ENCODE data around the gene ELP5. TPM values are rescaled to one million over a fixed set of nuclear protein-coding genes. Genes with fewer than 3 reads are reported as not detected.

ELP5 gene
- total and polyA plus RNA-seq, 10 of the 15 experiments (the other 5 are each of a cell fraction or from before 2014, with no cell fraction given) = 41.1 to 109 (median 77.5) TPM

DNA sequence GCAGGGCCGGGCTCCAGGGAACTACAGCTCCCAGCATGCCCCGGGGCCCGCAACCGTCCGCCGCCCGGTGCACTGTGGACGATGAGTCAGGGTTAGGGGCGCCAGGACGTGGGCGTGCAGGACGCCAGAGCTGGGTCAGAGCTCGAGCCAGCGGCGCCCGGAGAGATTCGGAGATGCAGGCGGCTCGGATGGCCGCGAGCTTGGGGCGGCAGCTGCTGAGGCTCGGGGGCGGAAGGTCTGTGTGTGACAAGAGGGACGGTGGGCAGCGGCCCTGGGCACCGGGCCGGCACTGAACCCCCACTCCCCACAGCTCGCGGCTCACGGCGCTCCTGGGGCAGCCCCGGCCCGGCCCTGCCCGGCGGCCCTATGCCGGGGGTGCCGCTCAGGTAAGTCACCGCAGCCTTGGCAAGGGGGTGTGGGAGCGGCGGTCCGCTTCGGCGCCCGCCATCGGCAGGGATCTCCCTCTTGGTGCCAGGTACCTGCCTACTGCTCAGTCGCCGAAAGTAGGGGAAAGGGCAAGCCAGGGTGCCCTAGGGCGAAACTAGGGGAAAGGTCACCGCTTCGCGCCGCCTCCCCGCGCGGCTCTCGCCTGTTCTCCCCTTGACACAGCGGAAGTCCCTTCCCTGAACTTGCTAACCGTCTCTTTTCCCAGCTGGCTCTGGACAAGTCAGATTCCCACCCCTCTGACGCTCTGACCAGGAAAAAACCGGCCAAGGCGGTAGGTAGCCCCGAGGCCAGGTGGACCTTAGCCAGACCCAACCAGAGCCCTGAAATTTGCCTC lies 32.0 kb upstream of the ELP5 start, which contains the start of the genes ACADVL and DLG4 (continued):
- no peak for TF ChIP-seq SUPT20H (IDR thresholded peaks at IDR 0.05; ENCODE audit: borderline replicate concordance, control insufficient read depth, low read depth, low read length)
- TF ChIP-seq, protein P1, sequence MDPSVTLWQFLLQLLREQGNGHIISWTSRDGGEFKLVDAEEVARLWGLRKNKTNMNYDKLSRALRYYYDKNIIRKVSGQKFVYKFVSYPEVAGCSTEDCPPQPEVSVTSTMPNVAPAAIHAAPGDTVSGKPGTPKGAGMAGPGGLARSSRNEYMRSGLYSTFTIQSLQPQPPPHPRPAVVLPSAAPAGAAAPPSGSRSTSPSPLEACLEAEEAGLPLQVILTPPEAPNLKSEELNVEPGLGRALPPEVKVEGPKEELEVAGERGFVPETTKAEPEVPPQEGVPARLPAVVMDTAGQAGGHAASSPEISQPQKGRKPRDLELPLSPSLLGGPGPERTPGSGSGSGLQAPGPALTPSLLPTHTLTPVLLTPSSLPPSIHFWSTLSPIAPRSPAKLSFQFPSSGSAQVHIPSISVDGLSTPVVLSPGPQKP (IDR thresholded peaks at IDR 0.05; ENCODE audit: low read depth, low read length) = no peak
- TF ChIP-seq, protein P2, sequence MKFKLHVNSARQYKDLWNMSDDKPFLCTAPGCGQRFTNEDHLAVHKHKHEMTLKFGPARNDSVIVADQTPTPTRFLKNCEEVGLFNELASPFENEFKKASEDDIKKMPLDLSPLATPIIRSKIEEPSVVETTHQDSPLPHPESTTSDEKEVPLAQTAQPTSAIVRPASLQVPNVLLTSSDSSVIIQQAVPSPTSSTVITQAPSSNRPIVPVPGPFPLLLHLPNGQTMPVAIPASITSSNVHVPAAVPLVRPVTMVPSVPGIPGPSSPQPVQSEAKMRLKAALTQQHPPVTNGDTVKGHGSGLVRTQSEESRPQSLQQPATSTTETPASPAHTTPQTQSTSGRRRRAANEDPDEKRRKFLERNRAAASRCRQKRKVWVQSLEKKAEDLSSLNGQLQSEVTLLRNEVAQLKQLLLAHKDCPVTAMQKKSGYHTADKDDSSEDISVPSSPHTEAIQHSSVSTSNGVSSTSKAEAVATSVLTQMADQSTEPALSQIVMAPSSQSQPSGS (IDR thresholded peaks at IDR 0.05; ENCODE audit: low read length) = no peak
- no peak for TF ChIP-seq ZNF384 (IDR thresholded peaks at IDR 0.05; ENCODE audit: borderline replicate concordance, low read depth, low read length)
- no peak for TF ChIP-seq NFIC (IDR thresholded peaks at IDR 0.05; ENCODE audit: low read depth, low read length)
- TF ChIP-seq, protein P3, sequence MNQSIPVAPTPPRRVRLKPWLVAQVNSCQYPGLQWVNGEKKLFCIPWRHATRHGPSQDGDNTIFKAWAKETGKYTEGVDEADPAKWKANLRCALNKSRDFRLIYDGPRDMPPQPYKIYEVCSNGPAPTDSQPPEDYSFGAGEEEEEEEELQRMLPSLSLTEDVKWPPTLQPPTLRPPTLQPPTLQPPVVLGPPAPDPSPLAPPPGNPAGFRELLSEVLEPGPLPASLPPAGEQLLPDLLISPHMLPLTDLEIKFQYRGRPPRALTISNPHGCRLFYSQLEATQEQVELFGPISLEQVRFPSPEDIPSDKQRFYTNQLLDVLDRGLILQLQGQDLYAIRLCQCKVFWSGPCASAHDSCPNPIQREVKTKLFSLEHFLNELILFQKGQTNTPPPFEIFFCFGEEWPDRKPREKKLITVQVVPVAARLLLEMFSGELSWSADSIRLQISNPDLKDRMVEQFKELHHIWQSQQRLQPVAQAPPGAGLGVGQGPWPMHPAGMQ (IDR thresholded peaks at IDR 0.05; ENCODE audit: borderline replicate concordance) = no peak
- TF ChIP-seq, protein P4, sequence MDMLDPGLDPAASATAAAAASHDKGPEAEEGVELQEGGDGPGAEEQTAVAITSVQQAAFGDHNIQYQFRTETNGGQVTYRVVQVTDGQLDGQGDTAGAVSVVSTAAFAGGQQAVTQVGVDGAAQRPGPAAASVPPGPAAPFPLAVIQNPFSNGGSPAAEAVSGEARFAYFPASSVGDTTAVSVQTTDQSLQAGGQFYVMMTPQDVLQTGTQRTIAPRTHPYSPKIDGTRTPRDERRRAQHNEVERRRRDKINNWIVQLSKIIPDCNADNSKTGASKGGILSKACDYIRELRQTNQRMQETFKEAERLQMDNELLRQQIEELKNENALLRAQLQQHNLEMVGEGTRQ (IDR thresholded peaks at IDR 0.05; ENCODE audit: borderline replicate concordance, low read depth, low read length) = no peak
- peak; percentile 81 for TF ChIP-seq YY1 (IDR thresholded peaks at IDR 0.05; ENCODE audit: low read depth, low read length)
- peak; percentile 81 for TF ChIP-seq CREB1 (IDR thresholded peaks at IDR 0.05; ENCODE audit: low read depth)
- no peak for TF ChIP-seq EZH2 (IDR thresholded peaks at IDR 0.05; ENCODE audit: borderline replicate concordance, control insufficient read depth, low read depth, low read length)
- TF ChIP-seq CHD1 (IDR thresholded peaks at IDR 0.05; ENCODE audit: low read depth, low read length) = no peak
- no peak for TF ChIP-seq ZNF622 (IDR thresholded peaks at IDR 0.05)
- TF ChIP-seq, protein P5, sequence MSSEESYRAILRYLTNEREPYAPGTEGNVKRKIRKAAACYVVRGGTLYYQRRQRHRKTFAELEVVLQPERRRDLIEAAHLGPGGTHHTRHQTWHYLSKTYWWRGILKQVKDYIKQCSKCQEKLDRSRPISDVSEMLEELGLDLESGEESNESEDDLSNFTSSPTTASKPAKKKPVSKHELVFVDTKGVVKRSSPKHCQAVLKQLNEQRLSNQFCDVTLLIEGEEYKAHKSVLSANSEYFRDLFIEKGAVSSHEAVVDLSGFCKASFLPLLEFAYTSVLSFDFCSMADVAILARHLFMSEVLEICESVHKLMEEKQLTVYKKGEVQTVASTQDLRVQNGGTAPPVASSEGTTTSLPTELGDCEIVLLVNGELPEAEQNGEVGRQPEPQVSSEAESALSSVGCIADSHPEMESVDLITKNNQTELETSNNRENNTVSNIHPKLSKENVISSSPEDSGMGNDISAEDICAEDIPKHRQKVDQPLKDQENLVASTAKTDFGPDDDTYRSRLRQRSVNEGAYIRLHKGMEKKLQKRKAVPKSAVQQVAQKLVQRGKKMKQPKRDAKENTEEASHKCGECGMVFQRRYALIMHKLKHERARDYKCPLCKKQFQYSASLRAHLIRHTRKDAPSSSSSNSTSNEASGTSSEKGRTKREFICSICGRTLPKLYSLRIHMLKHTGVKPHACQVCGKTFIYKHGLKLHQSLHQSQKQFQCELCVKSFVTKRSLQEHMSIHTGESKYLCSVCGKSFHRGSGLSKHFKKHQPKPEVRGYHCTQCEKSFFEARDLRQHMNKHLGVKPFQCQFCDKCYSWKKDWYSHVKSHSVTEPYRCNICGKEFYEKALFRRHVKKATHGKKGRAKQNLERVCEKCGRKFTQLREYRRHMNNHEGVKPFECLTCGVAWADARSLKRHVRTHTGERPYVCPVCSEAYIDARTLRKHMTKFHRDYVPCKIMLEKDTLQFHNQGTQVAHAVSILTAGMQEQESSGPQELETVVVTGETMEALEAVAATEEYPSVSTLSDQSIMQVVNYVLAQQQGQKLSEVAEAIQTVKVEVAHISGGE (CRISPR knock-in tag; IDR thresholded peaks at IDR 0.05) = no peak
- peak; percentile 88 for TF ChIP-seq HCFC1 (IDR thresholded peaks at IDR 0.05; ENCODE audit: low read length)
- no peak for TF ChIP-seq NBN (IDR thresholded peaks at IDR 0.05)
- TF ChIP-seq CEBPB (IDR thresholded peaks at IDR 0.05; ENCODE audit: borderline replicate concordance in 1 of 2, low read depth in 2 of 2, low read length in 2 of 2) = no peak
- no peak for TF ChIP-seq KDM1A (IDR thresholded peaks at IDR 0.05; ENCODE audit: borderline replicate concordance)
- no peak; the same call in 1 of the 2 replicates for TF ChIP-seq TBL1XR1 (IDR thresholded peaks at IDR 0.05; ENCODE audit: low read depth, low read length)
